ENCODE measurements around the gene APBA3. TPM values are rescaled to one million over a fixed set of nuclear protein-coding genes. Genes with fewer than 3 reads are reported as not detected.
A peak's percentile ranks its signal among the peaks of the same experiment; 100 is the strongest.
"Not testable (repeated sequence)": the region's sequence is repeated elsewhere in the genome, so short reads cannot be mapped to it uniquely, and the experiment has no call there.

The APBA3 gene
- polyA plus RNA-seq, 1 donor, result 13.1 TPM

GRCh38 chr19:3771000-3771905, 9.8 kb upstream of the APBA3 start:
- no peak for DNase-seq (ENCODE audit: low read depth)

- no peak for DNase-seq (ENCODE audit: low read depth)
Measured at GRCh38 chr19:3770136-3770999, 8.9 kb upstream of the APBA3 start.

- no peak for DNase-seq (ENCODE audit: low read depth)
Measured at GRCh38 chr19:3769494-3769893, 8.0 kb upstream of the APBA3 start.

- no peak for DNase-seq (ENCODE audit: low read depth)
Measured at GRCh38 chr19:3768748-3769099, 7.2 kb upstream of the APBA3 start.

- DNase-seq (ENCODE audit: low read depth), result no peak
Measured at GRCh38 chr19:3768015-3768747, 6.7 kb upstream of the APBA3 start.

- no peak for DNase-seq (ENCODE audit: low read depth)
Measured at GRCh38 chr19:3767050-3767449, 5.6 kb upstream of the APBA3 start.

GRCh38 chr19:3766520-3766919, 5.0 kb upstream of the APBA3 start:
- no peak for DNase-seq (ENCODE audit: low read depth)

- not testable (repeated sequence) for DNase-seq (ENCODE audit: low read depth)
Measured at GRCh38 chr19:3765757-3766156, 4.3 kb upstream of the APBA3 start.

- DNase-seq (ENCODE audit: low read depth), result no peak
Measured at GRCh38 chr19:3765121-3765520, 3.6 kb upstream of the APBA3 start.

GRCh38 chr19:3762501-3763459, 1.3 kb upstream of the APBA3 start, which contains the start of gene MRPL54:
MRPL54 (plus strand) TSS chr19:3762682; CDS start chr19:3762701, 19 bp downstream.
- DNase-seq (ENCODE audit: low read depth), result peak; percentile 99

- DNase-seq (ENCODE audit: low read depth), result no peak
Measured at GRCh38 chr19:3762130-3762473, 610 bp upstream of the APBA3 start.

GRCh38 chr19:3760871-3761361, 576 bp downstream of the APBA3 start:
- DNase-seq (ENCODE audit: low read depth), result no peak

- DNase-seq (ENCODE audit: low read depth), result no peak
Measured at GRCh38 chr19:3759482-3760254, 1.8 kb downstream of the APBA3 start.

GRCh38 chr19:3758297-3758696, 3.2 kb downstream of the APBA3 start:
- DNase-seq (ENCODE audit: low read depth), result not testable (repeated sequence)

GRCh38 chr19:3757705-3758104, 3.8 kb downstream of the APBA3 start:
- not testable (repeated sequence) for DNase-seq (ENCODE audit: low read depth)

- DNase-seq (ENCODE audit: low read depth), result no peak
Measured at GRCh38 chr19:3753631-3754410, 7.7 kb downstream of the APBA3 start.

GRCh38 chr19:3752492-3752891, 9.0 kb downstream of the APBA3 start:
- DNase-seq (ENCODE audit: low read depth), result no peak

GRCh38 chr19:3751236-3751635, 10.3 kb downstream of the APBA3 start:
- no peak for DNase-seq (ENCODE audit: low read depth)

- no peak for DNase-seq (ENCODE audit: low read depth)
Measured at GRCh38 chr19:3750211-3750610, 11.3 kb downstream of the APBA3 start.
